Fibroblast of lung (primary cell): ENCODE measurements around the gene TMED4. TPM values are rescaled to one million over a fixed set of nuclear protein-coding genes. Genes with fewer than 3 reads are reported as not detected.

Experiments
- DNase-seq, 2 donors: peaks; one replicate each; pipeline versions ENCODE4 v3.0.0 to v3.0.0-alpha.2; 2010; ENCODE audit warnings: low read depth in 2 of 2
- H2AFZ ChIP-seq: 2 replicates; pipeline ENCODE4 v1.5.1; 2012; ENCODE audit warnings: low read length, control low read depth, inconsistent platforms
- H3K27ac ChIP-seq: 2 replicates; pipeline ENCODE4 v1.5.1; 2011; ENCODE audit warnings: low read length, control low read depth; ENCODE audit not compliant: insufficient read depth
- H3K27me3 ChIP-seq: 2 replicates; pipeline ENCODE4 v1.5.1; 2011; ENCODE audit warnings: mild to moderate bottlenecking, low read length; ENCODE audit not compliant: control insufficient read depth, insufficient read depth
- H3K36me3 ChIP-seq: 2 replicates; pipeline ENCODE4 v1.5.1; 2011; ENCODE audit warnings: low read length; ENCODE audit not compliant: control insufficient read depth, insufficient read depth
- H3K4me1 ChIP-seq: 2 replicates; pipeline ENCODE4 v1.5.1; 2011; ENCODE audit warnings: low read length; ENCODE audit not compliant: control insufficient read depth, insufficient read depth; ENCODE audit errors: extremely low read depth
- H3K4me2 ChIP-seq: 2 replicates; pipeline ENCODE4 v1.5.1; 2011; ENCODE audit warnings: low read length, control low read depth; ENCODE audit not compliant: insufficient read depth; ENCODE audit errors: extremely low read depth
- H3K4me3 ChIP-seq, 4 experiments: fragments of 200-600 bp in 1 of 4; sonication (generic) in 1 of 4; replicated peaks in 1 of 4; 2 replicates each; pipeline ENCODE4 v1.5.1; 2011 to 2016; ENCODE audit warnings: low read length in 4 of 4, low read depth in 3 of 4, mild to moderate bottlenecking in 3 of 4, control low read depth in 2 of 4, inconsistent platforms in 1 of 4, mixed read lengths in 1 of 4; ENCODE audit not compliant: insufficient read depth in 1 of 4; ENCODE audit errors: control extremely low read depth in 1 of 4
- H3K79me2 ChIP-seq: 2 replicates; pipeline ENCODE4 v1.5.1; 2012; ENCODE audit warnings: mild to moderate bottlenecking, low read length, inconsistent platforms; ENCODE audit not compliant: control insufficient read depth, insufficient read depth
- H3K9ac ChIP-seq: 2 replicates; pipeline ENCODE4 v1.5.1; 2011; ENCODE audit warnings: mild to moderate bottlenecking, low read length, control low read depth; ENCODE audit not compliant: insufficient read depth
- H3K9me3 ChIP-seq: 2 replicates; pipeline ENCODE4 v1.5.1; 2012; ENCODE audit warnings: low read depth, low read length; ENCODE audit not compliant: control insufficient read depth, insufficient read depth
- H4K20me1 ChIP-seq: 2 replicates; pipeline ENCODE4 v1.5.1; 2011; ENCODE audit warnings: low read length; ENCODE audit not compliant: control insufficient read depth, insufficient read depth; ENCODE audit errors: extremely low read depth
- CTCF ChIP-seq, 2 donors: IDR thresholded peaks in 1 of 2; conservative IDR thresholded peaks in 1 of 2; 1 replicate in 1 of 2; 2 replicates in 1 of 2; pipeline ENCODE4 v1.5.1; 2011 to 2012; ENCODE audit warnings: low read length in 2 of 2, control low read depth in 1 of 2, inconsistent platforms in 1 of 2, low read depth in 1 of 2, mild to moderate bottlenecking in 1 of 2
- EZH2 ChIP-seq: IDR thresholded peaks from 2 replicates; pipeline ENCODE4 v1.5.1; 2012; ENCODE audit warnings: low read length, control low read depth, mild to moderate bottlenecking; ENCODE audit errors: missing control alignments
- polyA plus RNA-seq, 2 donors: library from polyadenylated mRNA; depleted of rRNA in 1 of 2; stranded (reverse) in 1 of 2; unstranded in 1 of 2; fragments of >200 nt; gene quantifications; 2 replicates each; pipeline ENCODE4 v1.2.1, GENCODE V29; 2011 to 2012; ENCODE audit warnings: missing spikeins in 1 of 2
- total RNA-seq: library from RNA; depleted of rRNA; stranded (reverse); fragments of >200 nt; gene quantifications from 2 replicates; pipeline ENCODE4 v1.2.1, GENCODE V29; 2014

The TMED4 gene
- total and polyA plus RNA-seq, 2 donors (not counting 1 experiment from before 2014, with no cell fraction given) = 74.5 to 101 TPM

- Histone ChIP-seq H3K9me3 (no peaks in the 10 kb centered on the region), H3K4me2 (no peak overlapping the region), H2AFZ (no peak overlapping the region), H3K9ac (no peak overlapping the region), H3K4me3 (no peak overlapping the region), H3K36me3 (no peaks in the 10 kb centered on the region), H3K27me3 (peaks cover 5% of the 10 kb centered on the region), H3K4me1 (no peaks in the 10 kb centered on the region), H3K27ac (no peak overlapping the region), H4K20me1 (no peaks in the 10 kb centered on the region), H3K79me2 (no peaks in the 10 kb centered on the region)
- DNase-seq = no peak
- TF ChIP-seq EZH2 (no peak), CTCF (conservative IDR thresholded peaks at IDR 0.05 in 1 of 2, IDR thresholded peaks at IDR 0.05 in 1 of 2; ENCODE audit: low read depth in 1 of 2, low read length in 2 of 2) (no peak)
Measured at GRCh38 chr7:44549457-44549856, 32.6 kb downstream of the TMED4 start.

GRCh38 chr7:44548893-44549292 is 33.1 kb downstream of the TMED4 start:
- Histone ChIP-seq H3K9me3 (no peaks in the 10 kb centered on the region), H3K4me1 (no peaks in the 10 kb centered on the region), H3K27ac (no peak overlapping the region), H3K4me3 (no peak overlapping the region), H3K36me3 (no peaks in the 10 kb centered on the region), H3K4me2 (no peak overlapping the region), H4K20me1 (no peaks in the 10 kb centered on the region), H2AFZ (no peak overlapping the region), H3K27me3 (peaks cover 5% of the 10 kb centered on the region), H3K79me2 (no peaks in the 10 kb centered on the region), H3K9ac (no peak overlapping the region)
- TF ChIP-seq EZH2 (no peak), CTCF (conservative IDR thresholded peaks at IDR 0.05 in 1 of 2, IDR thresholded peaks at IDR 0.05 in 1 of 2; ENCODE audit: low read depth in 1 of 2, low read length in 2 of 2) (no peak)
- DNase-seq = no peak

GRCh38 chr7:44547536-44548231 is 34.3 kb downstream of the TMED4 start:
- H3K4me2 ChIP-seq = peak overlapping the region; percentile 44
- no peak overlapping the region for H2AFZ ChIP-seq
- H3K9ac ChIP-seq = no peak overlapping the region
- no peak for TF ChIP-seq CTCF (conservative IDR thresholded peaks at IDR 0.05 in 1 of 2, IDR thresholded peaks at IDR 0.05 in 1 of 2; ENCODE audit: low read depth in 1 of 2, low read length in 2 of 2)
- no peak for TF ChIP-seq EZH2
- no peak overlapping the region for H3K27ac ChIP-seq
- no peaks in the 10 kb centered on the region for H3K79me2 ChIP-seq
- H3K36me3 ChIP-seq = no peaks in the 10 kb centered on the region
- H4K20me1 ChIP-seq = no peaks in the 10 kb centered on the region
- peaks cover 5% of the 10 kb centered on the region for H3K27me3 ChIP-seq
- H3K9me3 ChIP-seq = no peaks in the 10 kb centered on the region
- no peak overlapping the region for H3K4me3 ChIP-seq
- H3K4me1 ChIP-seq = peaks cover 2% of the 10 kb centered on the region
- peak; percentile 6 to 12 for DNase-seq
